Astrocyte of the hippocampus (primary cell): ENCODE measurements around the gene EMID1.

Experiments used
- DNase-seq: peaks from one replicate; pipeline ENCODE4 v3.0.0; 2011; ENCODE audit warnings: low read depth, low spot score

Gene EMID1

DNA sequence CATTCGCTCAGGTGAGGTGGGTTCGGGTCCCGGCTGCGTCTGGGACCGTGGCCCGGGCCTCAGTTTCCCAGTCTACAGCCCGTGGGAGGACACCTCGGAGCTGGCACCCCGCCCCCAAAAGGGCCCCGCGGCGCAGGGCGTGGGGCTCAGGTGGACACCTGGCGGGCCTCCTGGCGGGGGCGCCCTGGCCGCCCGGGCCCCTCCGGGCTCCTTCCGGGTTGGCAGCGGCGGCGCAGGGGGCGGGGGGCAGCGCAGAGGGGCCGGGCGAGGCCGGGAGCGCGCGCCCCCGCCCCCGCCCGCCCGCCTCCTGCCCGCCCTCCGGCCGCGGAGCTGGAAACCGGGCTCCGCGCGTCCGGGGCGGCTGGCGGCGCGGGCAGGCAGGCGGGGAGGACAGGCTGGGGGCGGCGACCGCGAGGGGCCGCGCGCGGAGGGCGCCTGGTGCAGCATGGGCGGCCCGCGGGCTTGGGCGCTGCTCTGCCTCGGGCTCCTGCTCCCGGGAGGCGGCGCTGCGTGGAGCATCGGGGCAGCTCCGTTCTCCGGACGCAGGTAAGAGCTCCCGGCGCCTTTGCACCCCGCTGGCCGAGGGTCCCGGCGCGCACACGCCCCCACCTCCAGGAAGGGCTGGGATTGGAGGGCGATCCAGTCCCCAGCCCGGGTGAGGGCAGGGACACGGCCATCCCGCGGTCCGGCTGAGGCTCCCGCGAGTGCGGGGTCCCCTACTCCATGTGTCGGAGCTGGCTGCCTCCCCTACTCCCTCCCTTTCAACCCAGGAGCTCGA is at the start of gene EMID1:
EMID1 (plus strand) TSS at position 303 of the 778 bp plus-strand sequence; CDS start at position 446, 143 bp downstream.
- DNase-seq, result peak; percentile 68

DNA sequence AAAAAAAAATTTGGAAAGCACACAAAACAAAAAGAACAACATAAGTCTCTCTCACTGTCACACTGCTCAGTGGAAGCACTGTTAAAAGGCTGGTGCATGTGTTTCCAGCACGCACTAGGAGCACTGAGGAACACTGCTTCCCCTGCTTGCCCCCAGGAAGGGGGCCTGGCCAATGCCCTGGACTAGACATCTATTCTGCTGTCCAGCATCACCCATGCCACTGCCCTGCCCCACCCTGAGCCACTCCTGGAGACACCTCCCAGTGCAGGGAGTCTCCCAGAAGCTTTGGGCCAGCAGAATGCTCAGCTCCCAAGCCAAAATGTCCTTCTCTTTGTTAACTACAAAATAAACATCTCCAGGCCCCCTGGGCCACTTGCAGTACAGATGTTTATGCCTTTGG is 49.7 kb upstream of the EMID1 start:
- DNase-seq, result no peak

DNA sequence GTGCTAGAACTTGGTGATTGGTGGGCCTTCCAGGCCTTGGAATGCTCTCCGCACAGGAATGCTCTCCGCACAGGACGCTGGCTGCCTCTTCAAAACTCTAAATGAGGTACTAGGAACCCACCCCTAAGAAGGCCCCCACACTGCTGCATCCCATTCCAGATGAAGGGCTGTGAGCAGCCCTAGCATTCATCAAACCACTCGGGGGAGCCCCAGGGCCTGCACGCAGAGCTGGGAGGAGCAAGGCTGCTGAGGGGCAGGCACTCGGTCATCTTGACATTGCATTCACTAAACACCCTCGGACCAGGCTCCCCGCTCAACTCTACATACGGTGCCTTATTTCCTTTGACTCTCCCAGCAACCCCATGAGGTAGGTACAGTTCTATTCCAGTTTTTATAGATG is 49.2 kb upstream of the EMID1 start:
- DNase-seq, result no peak

DNA sequence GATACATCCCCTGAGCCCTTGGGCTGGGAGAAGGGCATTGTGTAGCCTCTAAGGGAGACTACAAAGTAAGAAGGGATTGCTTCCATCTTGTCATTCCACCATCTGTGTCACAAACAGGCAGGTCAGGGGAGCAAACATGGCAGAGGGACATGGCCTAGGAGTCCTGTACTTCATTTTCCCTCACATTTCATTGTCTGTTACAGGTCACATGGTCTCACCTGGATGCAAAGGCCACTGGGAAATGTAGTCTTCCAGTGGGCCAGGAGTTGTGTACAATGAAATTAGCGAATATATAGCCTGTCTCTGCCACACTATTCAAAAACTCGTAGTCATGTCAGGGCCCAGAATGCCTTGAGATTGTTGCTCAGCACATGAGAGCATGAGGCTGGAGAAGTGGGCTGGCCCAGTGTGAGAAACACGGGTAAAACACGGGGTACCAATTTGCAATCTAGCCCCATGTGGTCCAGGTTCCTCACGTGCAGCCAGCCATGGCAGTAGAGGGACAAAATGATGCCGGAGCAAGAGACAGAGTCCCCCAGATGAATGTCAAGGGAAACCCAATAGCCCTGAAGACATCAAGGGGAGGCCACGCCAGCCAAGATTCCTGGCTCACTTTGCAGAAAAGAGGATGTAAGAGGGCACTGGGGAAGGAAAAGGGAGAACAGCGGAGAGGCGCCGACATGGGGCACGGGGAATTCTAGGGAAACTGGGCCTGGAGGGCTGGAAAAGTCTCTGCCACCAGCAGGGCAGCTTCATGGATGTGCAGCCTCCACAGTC is 47.7 kb upstream of the EMID1 start:
- DNase-seq, result no peak

DNA sequence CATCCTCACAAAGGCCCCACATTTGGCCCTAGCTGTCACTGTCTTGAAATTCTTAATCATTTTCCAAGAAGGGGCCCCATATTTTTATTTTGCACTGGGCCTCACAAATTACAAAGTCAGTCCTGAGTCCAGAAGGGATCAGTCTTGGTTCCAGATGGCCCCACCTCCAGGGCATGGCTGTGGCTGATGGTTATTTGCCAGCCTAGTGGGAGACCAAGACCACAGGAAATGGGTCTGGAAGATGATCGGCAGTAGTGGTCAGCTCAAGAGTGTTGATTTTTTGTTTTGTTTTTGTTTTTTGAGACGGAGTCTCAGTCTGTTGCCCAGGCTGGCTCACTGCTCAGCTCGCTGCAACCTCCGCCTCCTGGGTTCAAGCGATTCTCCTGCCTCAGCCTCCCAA is 47.1 kb upstream of the EMID1 start:
- peak; percentile 48 for DNase-seq

DNA sequence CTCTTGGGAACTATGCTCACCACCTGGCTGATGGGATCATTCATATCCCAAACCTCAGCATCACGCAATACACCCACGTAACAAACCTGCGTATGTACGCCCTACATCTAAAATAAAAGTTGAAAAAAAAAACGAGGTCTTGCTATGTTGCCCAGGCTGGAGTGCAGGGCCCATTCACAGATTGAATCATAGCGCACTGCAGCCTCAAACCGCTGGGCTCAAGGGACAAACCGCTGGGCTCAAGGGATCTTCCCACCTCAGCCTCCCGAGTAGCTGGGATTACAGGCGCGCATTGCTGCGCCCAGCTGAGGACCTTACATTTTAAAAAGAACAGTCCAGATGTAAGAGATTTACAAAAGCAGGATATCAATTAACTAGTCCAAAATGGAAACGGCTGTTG is 41.9 kb upstream of the EMID1 start:
- DNase-seq, result no peak

DNA sequence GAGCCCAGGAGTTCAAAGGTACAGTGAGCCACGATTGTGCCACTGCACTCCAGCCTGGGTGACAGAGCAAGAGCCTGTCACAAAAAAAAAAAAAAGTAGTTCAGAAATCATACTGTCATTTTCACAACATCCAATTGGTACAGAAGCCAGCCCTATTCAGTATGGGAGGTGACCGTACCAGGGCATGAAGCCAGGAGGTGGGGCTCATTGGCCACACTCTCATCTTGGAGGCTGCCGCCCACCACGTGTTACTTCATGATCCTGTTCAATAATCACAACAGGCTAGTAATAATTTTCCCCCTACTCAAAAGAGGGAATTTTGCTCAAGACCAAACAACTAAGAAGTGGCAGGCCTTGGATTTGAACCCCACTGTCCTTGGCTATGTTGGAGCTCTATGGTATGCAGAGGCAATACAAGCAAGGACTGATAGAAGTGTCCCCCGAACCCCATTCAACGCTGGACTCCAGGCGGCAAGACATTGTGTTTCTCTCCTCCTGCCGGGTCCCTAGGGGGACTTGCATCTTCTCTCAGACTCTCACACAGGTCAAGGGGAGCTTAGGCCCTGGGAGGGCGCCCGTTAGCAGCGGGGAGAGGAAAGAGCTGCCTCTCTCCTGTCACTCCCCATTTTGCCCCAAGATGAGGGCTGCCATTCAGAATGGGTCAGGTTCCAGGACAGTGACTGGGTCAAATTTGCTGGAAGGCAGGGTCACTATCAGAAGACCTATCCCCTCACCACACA is 40.2 kb upstream of the EMID1 start:
- DNase-seq, result no peak

DNA sequence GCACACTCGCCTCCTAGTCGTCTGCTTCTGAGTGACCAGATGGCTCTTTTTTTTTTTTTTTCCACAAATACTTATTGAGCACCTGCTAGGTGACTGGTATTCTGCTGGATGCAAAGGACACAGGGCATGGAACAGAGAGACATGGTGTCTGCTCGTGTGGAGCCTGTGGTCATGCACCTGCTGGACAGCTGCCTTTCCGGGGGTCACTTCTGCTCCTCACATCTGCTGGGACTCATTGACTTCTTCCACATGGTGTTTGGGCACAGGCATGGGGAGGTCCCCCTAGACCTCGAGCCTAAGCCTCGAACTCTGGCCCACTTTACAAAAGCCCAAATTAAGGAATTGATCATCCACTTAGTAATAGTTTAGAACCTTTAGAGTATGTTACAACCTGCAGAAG is 39.5 kb upstream of the EMID1 start:
- no peak for DNase-seq

DNA sequence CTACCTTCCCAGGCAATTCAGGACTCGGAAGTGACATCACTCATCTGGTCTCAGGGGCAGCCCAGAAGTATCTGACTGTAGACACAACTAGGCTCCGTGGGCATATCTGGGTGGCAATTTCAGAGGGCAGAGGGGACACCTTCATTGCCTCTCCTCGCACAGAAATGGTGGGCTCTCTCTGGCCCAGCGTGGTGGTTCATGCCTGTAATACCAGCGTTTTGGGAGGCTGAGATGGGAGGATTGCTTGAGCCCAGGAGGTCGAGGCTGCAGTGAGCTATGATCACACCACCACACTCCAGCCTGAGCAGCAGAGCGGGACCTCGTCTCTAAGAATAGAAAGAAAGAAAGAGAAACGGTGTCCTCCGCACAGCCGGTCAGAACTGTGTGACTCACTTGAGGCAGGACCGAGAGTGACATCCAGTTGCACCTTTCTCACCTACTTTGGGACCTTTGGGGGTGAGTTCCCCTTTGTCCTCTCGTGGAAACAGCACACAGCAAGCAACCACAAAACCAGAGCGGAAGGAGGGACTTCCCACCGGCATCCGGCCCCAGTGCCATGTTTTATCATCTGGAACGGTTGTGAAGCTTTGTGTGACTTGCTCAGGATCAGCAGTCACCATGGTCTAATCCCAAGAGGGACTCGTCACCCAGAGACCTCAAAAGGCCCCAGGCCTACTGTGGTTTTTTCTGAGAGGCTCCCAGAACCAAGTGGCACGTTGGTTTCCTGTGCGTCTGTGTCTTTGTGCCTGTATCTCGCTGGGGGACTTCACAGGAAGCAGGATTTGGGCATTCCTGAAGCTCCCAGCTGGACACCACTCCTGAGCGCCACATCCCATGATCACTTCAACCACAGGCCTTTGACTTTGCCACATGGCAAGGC is 38.4 kb upstream of the EMID1 start:
- no peak for DNase-seq

DNA sequence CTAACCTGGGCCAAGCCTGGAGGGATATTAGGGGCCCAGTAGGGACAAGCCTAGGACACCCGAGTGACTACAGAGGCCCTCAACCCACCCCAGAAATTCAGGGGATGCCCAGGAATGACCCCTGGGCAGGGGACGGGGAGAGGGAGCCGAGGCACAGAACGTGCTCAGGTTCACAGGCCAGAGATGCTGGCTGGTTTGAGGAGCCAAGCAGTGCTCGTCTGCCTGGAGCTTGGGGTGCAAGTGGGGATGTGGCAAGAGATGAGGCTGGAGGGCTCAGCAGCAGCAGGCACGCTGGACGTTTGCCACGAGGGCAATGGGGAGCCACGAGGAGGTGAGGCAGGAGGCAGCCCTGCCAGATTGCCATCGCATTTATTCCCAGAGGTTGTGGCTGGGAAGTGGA is 34.0 kb upstream of the EMID1 start:
- no peak for DNase-seq

DNA sequence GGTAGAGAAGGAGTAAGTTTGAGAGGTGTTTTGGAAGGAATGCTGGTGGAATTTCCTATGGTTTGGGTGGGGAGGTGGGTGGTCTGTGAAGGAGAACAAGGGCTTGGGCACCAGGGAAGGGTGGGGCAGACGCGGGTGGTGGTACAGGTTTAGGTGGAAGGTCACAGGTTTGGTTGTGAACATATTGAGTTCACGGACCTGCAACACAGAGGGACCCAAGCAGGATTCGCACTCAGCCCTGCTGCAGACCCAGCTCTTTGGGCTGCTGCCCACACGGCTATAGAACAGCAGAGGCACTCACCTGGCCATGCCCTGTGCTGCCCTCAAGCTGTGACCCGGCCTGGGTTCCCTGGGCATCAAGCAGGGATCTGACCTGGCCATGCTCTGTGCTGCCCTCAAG is 33.5 kb upstream of the EMID1 start:
- no peak for DNase-seq

DNA sequence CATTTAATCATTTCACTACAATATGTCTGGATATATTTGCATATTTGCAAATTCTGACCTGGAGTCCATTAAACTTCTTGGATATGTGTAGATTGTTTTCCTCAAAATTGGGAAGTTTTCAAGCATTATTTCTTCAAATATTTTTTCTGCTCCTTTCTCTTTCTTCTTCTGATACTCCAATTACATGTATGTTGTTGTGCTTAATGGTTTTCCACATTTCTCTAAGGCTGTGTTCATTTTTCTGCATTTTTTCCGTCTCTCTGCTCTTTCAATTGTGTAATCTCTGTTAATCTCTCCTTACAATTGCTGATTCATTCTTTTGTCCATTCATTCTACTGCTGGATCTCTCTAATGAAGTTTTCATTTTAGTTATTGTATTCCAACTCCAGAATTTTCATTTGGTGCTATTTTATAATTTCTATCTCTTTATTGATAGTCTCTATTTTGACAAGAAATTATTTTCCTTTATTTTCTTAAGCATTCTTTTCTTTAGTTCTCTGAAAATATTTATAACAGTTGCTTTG is 30.3 kb upstream of the EMID1 start:
- no peak for DNase-seq

DNA sequence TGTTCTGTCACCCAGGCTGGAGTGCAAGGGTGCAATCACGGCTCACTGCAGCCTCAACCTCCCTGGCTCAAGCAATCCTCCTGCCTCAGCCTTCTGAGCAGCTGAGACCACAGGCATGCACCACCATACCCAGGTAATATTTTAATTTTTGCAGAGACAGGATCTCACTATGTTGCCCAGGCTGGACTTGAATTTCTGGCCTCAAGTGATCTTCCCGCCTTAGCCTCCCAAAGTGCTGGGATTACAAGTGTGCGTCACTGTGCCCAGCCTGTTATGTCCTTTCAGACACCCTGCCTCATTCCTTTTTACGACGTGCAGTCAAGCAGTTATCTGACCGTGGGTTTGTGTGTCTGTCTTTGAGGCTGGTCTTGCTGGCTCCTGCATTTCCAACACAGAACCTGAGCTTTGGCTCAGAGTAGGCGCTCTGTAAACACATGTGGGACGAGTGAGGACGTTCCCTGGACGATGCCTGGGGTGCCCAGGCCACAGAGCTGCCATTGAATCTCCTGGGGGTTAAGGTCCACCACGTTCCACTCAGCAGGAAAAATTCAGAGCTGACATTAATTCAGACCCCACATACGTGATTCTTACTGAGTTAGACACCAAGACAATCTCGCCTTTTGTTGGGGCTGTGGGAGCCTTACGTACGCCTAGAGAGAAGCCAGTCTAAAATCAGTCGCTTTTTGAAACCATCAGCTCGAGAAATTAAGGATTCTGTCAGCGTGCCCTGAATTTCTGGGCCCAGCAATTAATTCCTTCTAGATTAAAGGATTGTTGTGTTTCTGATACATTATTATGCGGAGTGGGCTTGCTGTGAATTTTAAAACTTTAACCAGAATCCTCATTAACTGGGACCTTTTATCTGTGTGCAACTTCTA is 21.5 kb upstream of the EMID1 start:
- DNase-seq, result peak; percentile 53

DNA sequence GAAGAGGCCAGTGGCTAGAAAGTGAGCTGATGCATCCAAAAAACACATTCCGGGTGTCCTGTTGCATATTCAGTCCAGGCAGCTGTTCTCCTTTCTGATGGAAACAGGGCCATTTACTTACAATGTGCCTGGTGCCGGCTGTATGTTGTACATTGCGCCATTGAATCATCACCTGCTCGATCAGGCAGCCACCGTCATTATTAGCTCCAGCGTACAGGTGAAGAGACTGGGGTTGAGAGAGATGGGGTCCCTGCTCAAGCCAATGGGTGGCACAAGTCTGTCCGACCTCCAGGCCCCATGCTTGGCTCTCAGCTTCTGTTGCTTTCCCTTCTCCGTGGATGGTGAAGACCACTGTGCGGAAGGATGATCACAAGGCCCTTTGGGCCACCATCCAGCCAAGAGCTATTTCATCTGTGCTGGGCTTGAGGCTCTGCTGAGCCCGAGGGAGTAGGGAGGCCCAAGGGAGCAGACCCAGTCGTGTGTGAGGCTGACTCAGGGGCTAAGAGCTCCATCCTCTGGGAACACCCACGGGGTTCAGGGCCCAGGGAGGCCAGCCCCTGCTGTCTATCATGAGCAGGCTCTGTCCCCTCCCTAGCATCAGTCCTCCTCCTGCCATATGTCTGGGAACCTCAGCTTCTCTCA is 20.7 kb upstream of the EMID1 start:
- no peak for DNase-seq

DNA sequence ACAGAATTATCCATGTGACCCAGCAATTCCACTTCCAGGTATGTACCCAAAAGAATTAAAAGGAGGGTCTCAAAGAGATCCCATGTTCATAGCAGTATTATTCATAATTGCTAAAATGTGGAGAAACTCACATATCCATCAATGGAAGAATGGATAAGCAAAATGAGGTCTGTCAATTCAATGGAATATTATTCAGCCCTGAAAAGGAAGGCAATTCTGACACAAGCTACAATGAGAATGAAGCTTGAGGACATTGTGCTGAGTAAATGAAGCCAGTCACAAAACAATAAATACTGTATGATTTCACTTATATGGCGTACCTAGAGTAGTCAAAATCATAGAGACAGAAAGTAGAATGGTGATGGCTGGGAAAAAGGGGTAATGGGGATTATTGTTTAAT is 19.4 kb upstream of the EMID1 start:
- no peak for DNase-seq

DNA sequence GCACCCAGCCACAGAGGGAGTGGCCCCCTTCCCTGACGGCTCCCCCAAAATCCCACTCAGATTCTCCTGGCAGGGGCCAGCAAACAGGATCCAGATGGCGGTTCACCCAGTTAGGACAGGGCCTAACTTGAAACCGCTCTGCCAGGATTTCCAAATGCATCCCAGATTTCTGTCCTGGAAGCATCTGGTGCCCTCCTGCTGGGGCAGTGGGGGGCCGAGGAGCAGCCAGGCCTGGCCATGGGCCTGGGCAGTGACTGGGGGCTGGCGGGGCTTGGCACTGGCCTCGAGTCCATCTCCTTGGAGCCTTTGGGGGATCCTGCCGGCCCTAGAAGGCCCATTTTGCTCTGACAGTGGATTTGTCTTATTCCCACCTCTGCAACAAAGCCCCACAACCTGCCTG is 17.9 kb upstream of the EMID1 start:
- DNase-seq, result no peak

DNA sequence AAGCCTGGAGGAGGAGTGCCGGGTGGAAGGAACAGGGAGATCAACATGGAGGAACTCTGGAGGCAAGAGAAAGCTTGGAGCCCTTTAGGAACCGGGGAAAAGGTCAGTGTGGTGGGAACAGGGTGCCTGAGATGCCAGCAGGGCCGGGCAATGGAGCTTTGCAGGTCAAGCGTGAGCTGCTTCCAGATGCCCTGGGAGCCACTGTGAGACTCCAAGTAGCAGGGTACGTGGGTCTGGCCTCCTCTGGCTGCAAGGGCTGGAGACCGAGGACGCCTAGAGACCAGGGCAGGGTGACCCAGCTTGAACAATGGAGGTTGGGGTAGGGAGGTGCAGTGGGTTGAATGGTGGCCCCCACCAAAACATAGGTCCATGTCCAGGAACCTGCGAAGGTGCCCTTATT is 15.6 kb upstream of the EMID1 start:
- no peak for DNase-seq

DNA sequence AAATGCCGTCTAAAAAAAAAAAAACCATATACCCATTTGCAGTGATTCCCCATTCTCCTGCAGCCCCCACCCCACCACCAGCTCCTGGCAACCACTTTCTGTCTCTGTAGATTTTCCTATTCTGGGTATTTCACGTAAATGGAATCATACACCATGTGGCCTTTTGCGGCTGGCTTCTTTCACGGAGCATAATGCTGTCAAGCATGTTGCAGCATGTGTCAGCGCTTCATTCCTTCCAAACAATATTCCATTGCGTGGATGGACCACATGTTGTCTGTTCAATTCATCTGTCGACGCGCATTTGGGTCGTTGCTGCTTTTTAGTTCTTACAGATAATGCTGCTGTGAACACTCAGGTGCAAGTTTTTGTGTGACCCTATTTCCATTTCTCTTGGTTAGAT is 14.8 kb upstream of the EMID1 start:
- no peak for DNase-seq

DNA sequence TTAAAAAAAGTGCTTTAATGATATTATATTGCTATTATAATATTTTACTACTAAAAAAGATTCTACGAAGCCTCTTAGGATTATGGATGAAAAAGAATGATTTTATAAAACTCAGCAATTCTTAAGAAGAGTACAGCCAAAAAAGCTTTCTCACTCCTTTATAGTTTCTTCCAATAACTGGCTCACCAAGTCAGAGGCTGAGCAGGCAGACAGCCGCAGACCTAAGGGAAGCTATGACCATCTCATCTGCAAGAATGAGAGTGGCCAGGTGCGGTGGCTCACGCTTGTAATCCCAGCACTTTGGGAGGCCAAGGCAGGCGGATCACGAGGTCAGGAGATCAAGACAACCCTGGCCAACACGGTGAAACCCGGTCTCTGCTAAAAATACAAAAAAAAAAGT is 12.7 kb upstream of the EMID1 start:
- DNase-seq, result no peak

DNA sequence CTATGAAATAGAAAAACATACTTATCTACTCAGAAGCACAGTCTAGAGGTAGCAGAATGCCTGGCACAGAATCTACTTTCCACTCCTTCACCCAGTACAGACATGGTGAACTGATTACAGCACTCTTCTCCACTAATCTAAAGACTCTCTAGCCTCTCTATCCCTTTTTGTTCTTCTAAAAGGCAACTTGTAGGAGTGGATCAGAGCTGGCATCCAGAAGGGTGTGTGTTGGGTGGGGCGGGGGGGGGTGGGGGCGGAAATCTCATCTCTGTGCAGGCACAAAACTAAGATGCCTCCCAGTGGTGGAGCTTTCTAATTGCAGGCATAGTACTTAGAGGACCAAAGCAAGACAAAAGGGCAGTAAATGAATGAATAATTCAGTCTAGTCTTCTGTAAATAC is 11.5 kb upstream of the EMID1 start:
- DNase-seq, result no peak
